ENCODE results near the gene TMEM37. TPM values are rescaled to one million over a fixed set of nuclear protein-coding genes. Genes with fewer than 3 reads are reported as not detected.

The TMEM37 gene
- total RNA-seq, 5 donors from 2014 or later (not counting 1 experiment from before 2014, with no cell fraction given) = 0.44 to 0.60 TPM; not detected in 3

DNA sequence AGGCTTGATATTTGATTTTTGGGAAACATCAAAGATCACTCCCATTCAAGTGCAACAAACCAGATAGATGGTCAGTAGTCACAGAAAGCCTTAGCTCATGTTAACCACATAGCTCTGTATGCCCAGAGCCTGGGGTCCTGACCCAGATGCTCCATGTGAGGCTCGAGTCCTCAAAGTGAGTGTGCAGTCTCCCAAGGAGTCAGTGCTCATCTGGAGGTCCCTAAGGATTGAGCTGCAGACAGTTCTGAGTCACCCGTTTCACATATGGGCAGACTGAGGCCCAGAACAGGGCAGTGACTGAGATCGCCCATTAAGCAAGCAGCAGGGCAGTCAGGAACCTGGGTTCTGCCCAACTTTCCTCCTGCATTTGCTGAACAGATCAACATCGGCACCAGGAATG, 9.2 kb downstream of the TMEM37 start:
- DNase-seq (no peak), ATAC-seq (replicated peaks in 1 of 4) (no peak)
- H3K27me3 ChIP-seq (replicated peaks in 1 of 2; ENCODE audit: control insufficient read depth in 2 of 2, extremely low read depth in 1 of 2, insufficient read depth in 2 of 2, low read length in 1 of 2) = peaks cover 0 to 38% of the 10 kb centered on the region in 2 experiments
- Mint-ChIP-seq H3K36me3 (no peaks in the 10 kb centered on the region), H3K4me1 (no peaks in the 10 kb centered on the region), H3K4me3 (no peak overlapping the region), H3K27me3 (peaks cover 7 to 21% of the 10 kb centered on the region in 2 donors), H3K9me3 (no peaks in the 10 kb centered on the region), H3K27ac (no peak overlapping the region)
- ChIA-PET CTCF (interaction anchor here in 1 of 2 donors (0.6 kb wide), 1 partner anchor 200 kb away, joined by 3 read pairs; no protein-coding TSS in a partner anchor), POLR2A (no interaction called here)
- H3K9me3 ChIP-seq = no peaks in the 10 kb centered on the region
- 78% methylated on average over 4 of the region's 4 CpGs for WGBS (ENCODE audit: insufficient coverage)
- H3K4me3 ChIP-seq (ENCODE audit: control insufficient read depth in 1 of 2, extremely low read depth in 1 of 2, low read length in 1 of 2) = no peak overlapping the region
- no peaks in the 10 kb centered on the region for H3K4me1 ChIP-seq (ENCODE audit: control insufficient read depth in 1 of 2, extremely low read depth in 1 of 2, insufficient read depth in 2 of 2, low read length in 2 of 2)
- H3K36me3 ChIP-seq (ENCODE audit: control insufficient read depth in 2 of 2, extremely low read depth in 1 of 2, insufficient read depth in 1 of 2, low read length in 1 of 2) = no peaks in the 10 kb centered on the region
- no peak overlapping the region for H3K27ac ChIP-seq (ENCODE audit: low read length)

DNA sequence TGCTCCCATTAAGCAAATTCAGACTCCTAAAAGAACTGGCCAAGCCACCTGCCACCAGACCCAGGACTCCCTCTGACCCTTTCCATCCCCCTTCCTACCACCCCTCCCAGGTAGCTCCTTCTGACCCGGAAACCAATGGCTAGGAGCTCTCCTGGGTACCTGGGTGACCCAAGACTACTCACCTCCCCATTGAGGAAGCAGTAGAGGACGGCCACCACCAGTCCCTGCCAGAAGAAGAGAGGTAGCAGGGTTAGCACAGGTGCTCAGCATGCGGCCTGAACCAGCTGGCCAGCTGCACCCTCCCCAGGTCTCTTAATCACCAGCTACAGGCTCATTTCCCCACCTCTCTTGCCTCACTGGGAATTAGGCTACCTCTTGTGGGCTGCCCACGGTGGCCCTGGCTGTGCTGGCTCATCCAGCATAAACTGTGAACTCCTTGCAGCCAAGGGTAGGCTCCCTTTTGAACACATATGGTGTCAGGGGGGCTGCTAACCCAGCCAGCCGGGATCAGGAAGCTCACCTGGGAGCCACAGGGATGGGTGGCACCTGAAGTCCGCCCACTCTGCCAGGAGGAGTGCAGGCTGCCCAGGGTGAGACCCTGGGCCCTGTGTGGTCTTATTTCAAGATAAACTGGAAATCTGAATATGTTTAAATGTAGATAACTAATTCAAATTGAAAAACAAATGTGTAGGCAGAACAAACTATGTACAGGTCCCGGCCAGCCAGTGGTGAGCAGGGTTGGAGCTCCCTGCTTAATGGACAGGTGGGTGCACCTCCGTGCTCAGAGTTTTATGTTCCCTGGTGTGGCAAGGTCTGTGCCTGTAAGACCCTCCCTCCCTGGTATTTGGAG, 9.9 kb downstream of the TMEM37 start:
- 81% methylated on average over 5 of the region's 8 CpGs for WGBS (ENCODE audit: insufficient coverage)
- CTCF ChIA-PET = no interaction called here
- Histone ChIP-seq H3K36me3 (ENCODE audit: control insufficient read depth in 2 of 2, extremely low read depth in 1 of 2, insufficient read depth in 1 of 2, low read length in 1 of 2) (no peaks in the 10 kb centered on the region), H3K4me1 (ENCODE audit: control insufficient read depth in 1 of 2, extremely low read depth in 1 of 2, insufficient read depth in 2 of 2, low read length in 2 of 2) (no peaks in the 10 kb centered on the region), H3K27me3 (replicated peaks in 1 of 2; ENCODE audit: control insufficient read depth in 2 of 2, extremely low read depth in 1 of 2, insufficient read depth in 2 of 2, low read length in 1 of 2) (peaks cover 0 to 40% of the 10 kb centered on the region in 2 experiments), H3K9me3 (no peaks in the 10 kb centered on the region), H3K27ac (ENCODE audit: low read length) (no peak overlapping the region), H3K4me3 (ENCODE audit: control insufficient read depth in 1 of 2, extremely low read depth in 1 of 2, low read length in 1 of 2) (no peak overlapping the region)
- Mint-ChIP-seq H3K9me3 (no peaks in the 10 kb centered on the region), H3K27ac (no peak overlapping the region), H3K4me1 (peaks cover 0 to 4% (median 0%) of the 10 kb centered on the region in 3 donors), H3K27me3 (peaks cover 6 to 19% of the 10 kb centered on the region in 2 donors), H3K4me3 (no peak overlapping the region), H3K36me3 (no peaks in the 10 kb centered on the region)
- DNase-seq (no peak), ATAC-seq (replicated peaks in 1 of 4) (no peak)
- POLR2A ChIA-PET = no interaction called here

DNA sequence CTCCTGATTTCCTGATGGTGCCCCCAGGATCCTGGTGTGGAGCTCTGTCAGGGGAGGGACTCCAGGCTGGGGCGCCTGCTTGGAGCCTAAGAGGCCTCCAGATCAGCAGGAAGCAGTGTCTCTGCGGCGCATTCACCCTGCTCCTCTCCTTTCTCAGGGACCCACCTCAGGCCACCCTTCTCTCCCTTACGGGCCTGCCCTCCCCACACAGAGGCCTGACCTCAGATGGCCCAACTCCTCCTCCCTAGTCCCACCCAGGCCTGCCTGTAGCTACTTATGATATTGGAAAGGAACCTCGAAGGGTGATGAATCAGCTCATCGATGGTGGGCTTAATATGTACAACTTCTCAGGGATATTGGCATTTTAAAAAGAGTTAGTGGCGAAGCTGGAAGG, 10.6 kb downstream of the TMEM37 start:
- H3K27me3 Mint-ChIP-seq = peaks cover 6 to 23% of the 10 kb centered on the region in 2 donors

DNA sequence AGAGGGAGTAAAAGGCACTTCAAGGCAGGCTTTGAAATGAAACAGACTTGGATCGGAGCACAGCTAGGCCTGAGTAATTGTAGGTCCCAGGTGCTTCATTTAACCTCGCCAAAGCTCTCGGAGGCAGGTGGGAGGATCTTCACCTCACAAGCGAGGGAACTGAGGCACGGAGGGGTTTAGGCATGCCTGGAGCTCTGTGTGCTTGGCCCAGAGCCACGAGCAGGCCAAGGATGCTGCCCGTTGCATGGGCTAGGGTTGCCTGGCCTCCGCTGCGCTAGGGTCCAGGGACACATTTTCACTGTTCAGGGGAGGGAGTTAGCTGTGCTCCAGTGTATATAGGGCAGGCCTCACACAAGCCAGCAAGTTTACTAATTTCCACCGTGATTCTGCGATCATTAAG, 11.2 kb downstream of the TMEM37 start:
- peaks cover 0 to 32% of the 10 kb centered on the region in 2 experiments for H3K27me3 ChIP-seq (replicated peaks in 1 of 2; ENCODE audit: control insufficient read depth in 2 of 2, extremely low read depth in 1 of 2, insufficient read depth in 2 of 2, low read length in 1 of 2)
- Mint-ChIP-seq H3K4me3 (no peak overlapping the region), H3K27me3 (peaks cover 6 to 28% of the 10 kb centered on the region in 2 donors), H3K36me3 (no peaks in the 10 kb centered on the region), H3K4me1 (peaks cover 0 to 5% (median 0%) of the 10 kb centered on the region in 3 donors), H3K27ac (no peak overlapping the region), H3K9me3 (no peaks in the 10 kb centered on the region)
- no peak overlapping the region for H3K4me3 ChIP-seq (ENCODE audit: control insufficient read depth in 1 of 2, extremely low read depth in 1 of 2, low read length in 1 of 2)
- no peak for ATAC-seq (replicated peaks in 1 of 4)
- no peaks in the 10 kb centered on the region for H3K9me3 ChIP-seq
- no peaks in the 10 kb centered on the region for H3K36me3 ChIP-seq (ENCODE audit: control insufficient read depth in 2 of 2, extremely low read depth in 1 of 2, insufficient read depth in 1 of 2, low read length in 1 of 2)
- H3K27ac ChIP-seq (ENCODE audit: low read length) = no peak overlapping the region
- no peak for DNase-seq
- CTCF ChIA-PET = no interaction called here
- H3K4me1 ChIP-seq (ENCODE audit: control insufficient read depth in 1 of 2, extremely low read depth in 1 of 2, insufficient read depth in 2 of 2, low read length in 2 of 2) = peaks cover 0 to 1% of the 10 kb centered on the region in 2 experiments
- 78% methylated on average over 6 of the region's 11 CpGs for WGBS (ENCODE audit: insufficient coverage)
- POLR2A ChIA-PET = no interaction called here

More for the DNA sequence above, 10.6 kb downstream of the TMEM37 start:
- Histone ChIP-seq H3K27ac (ENCODE audit: low read length) (no peak overlapping the region), H3K4me3 (ENCODE audit: control insufficient read depth in 1 of 2, extremely low read depth in 1 of 2, low read length in 1 of 2) (no peak overlapping the region), H3K36me3 (ENCODE audit: control insufficient read depth in 2 of 2, extremely low read depth in 1 of 2, insufficient read depth in 1 of 2, low read length in 1 of 2) (no peaks in the 10 kb centered on the region), H3K27me3 (replicated peaks in 1 of 2; ENCODE audit: control insufficient read depth in 2 of 2, extremely low read depth in 1 of 2, insufficient read depth in 2 of 2, low read length in 1 of 2) (peaks cover 0 to 38% of the 10 kb centered on the region in 2 experiments), H3K4me1 (ENCODE audit: control insufficient read depth in 1 of 2, extremely low read depth in 1 of 2, insufficient read depth in 2 of 2, low read length in 2 of 2) (no peaks in the 10 kb centered on the region), H3K9me3 (no peaks in the 10 kb centered on the region)
- CTCF ChIA-PET = no interaction called here
- no peak for DNase-seq
- H3K27ac Mint-ChIP-seq = no peak overlapping the region
- no peaks in the 10 kb centered on the region for H3K36me3 Mint-ChIP-seq
- 61% methylated on average over 3 of the region's 7 CpGs for whole genome bisulfite sequencing (ENCODE audit: insufficient coverage)
- H3K4me1 Mint-ChIP-seq = peaks cover 0 to 5% (median 0%) of the 10 kb centered on the region in 3 donors
- H3K9me3 Mint-ChIP-seq = no peaks in the 10 kb centered on the region
- H3K4me3 Mint-ChIP-seq = no peak overlapping the region
- no peak for ATAC-seq (replicated peaks in 1 of 4)
- POLR2A ChIA-PET = no interaction called here

DNA sequence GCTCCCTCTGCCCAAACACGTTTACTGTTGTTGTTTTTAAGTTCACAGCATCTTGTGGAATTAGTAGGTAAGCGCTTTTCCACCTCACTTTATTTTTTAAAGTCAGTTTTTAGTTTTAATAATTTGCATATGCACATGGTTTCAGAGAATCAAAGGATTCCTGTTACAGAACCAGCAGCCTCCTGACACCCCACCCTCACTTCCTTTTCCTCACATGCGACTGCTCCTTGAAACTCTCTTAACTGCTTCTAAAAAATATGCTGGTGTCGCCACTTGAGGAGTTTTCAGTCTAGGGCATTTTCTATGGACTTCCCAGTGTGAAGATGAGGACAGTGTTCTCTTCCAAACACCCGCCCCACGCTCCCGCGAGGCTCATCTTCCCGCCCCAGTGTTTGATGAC, 14.4 kb downstream of the TMEM37 start:
- no peak for DNase-seq
- Histone ChIP-seq H3K27me3 (replicated peaks in 1 of 2; ENCODE audit: control insufficient read depth in 2 of 2, extremely low read depth in 1 of 2, insufficient read depth in 2 of 2, low read length in 1 of 2) (peaks cover 0 to 18% of the 10 kb centered on the region in 2 experiments), H3K27ac (ENCODE audit: low read length) (no peak overlapping the region), H3K9me3 (no peaks in the 10 kb centered on the region), H3K4me1 (ENCODE audit: control insufficient read depth in 1 of 2, extremely low read depth in 1 of 2, insufficient read depth in 2 of 2, low read length in 2 of 2) (peaks cover 0 to 2% of the 10 kb centered on the region in 2 experiments), H3K36me3 (ENCODE audit: control insufficient read depth in 2 of 2, extremely low read depth in 1 of 2, insufficient read depth in 1 of 2, low read length in 1 of 2) (no peaks in the 10 kb centered on the region), H3K4me3 (ENCODE audit: control insufficient read depth in 1 of 2, extremely low read depth in 1 of 2, low read length in 1 of 2) (no peak overlapping the region)
- Mint-ChIP-seq H3K4me1 (peaks cover 0 to 5% (median 0%) of the 10 kb centered on the region in 3 donors), H3K27ac (no peak overlapping the region), H3K4me3 (no peak overlapping the region), H3K27me3 (peaks cover 13 to 32% of the 10 kb centered on the region in 2 donors), H3K36me3 (no peaks in the 10 kb centered on the region), H3K9me3 (no peaks in the 10 kb centered on the region)
- CTCF ChIA-PET = no interaction called here
- POLR2A ChIA-PET = no interaction called here
- ATAC-seq (replicated peaks in 1 of 4) = no peak
- no CpG with 5 or more reads among the region's 9 CpGs for WGBS (ENCODE audit: insufficient coverage)

DNA sequence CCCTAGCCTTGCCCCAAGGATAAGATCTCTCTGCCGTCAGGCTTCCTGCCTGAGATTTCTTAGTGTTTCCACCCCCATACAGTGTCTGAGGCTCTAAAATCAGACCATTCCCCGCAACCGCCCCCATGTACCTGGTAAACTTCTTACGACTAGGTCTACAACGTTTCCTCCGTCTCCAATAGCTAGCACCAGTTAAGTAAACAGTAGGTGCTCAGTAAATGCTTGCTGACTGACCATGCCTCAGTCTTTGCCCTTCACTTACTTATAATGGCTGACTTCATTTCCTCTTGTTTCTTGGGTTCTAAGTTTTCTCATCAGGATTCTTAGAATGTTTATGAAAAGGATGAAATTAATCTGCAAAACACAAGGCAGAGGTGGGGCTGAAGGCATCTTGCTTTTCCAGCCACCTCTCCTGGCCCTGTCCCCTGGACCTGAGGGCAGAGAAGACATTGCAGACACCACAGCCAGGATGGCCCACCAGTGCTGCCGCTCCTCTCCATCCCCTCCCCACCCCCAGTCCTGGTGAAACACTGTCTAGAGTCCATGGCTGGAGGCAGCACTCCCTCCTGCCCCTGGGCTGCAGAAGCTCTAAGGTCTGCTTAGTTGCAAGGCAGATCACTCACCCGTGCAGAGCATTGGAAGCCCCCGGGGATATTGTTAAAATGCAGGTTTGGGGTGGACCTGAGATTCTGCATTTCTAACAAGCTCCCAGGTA, 16.9 kb downstream of the TMEM37 start:
- Mint-ChIP-seq H3K27ac (no peak overlapping the region), H3K36me3 (no peaks in the 10 kb centered on the region), H3K4me1 (peaks cover 0 to 5% (median 0%) of the 10 kb centered on the region in 3 donors), H3K9me3 (no peaks in the 10 kb centered on the region), H3K4me3 (no peak overlapping the region), H3K27me3 (peaks cover 13 to 53% of the 10 kb centered on the region in 2 donors)
- WGBS (ENCODE audit: insufficient coverage) = 69% methylated on average over 6 of the region's 9 CpGs
- H3K27ac ChIP-seq (ENCODE audit: low read length) = no peak overlapping the region
- peaks cover 0 to 37% of the 10 kb centered on the region in 2 experiments for H3K27me3 ChIP-seq (replicated peaks in 1 of 2; ENCODE audit: control insufficient read depth in 2 of 2, extremely low read depth in 1 of 2, insufficient read depth in 2 of 2, low read length in 1 of 2)
- no peaks in the 10 kb centered on the region for H3K36me3 ChIP-seq (ENCODE audit: control insufficient read depth in 2 of 2, extremely low read depth in 1 of 2, insufficient read depth in 1 of 2, low read length in 1 of 2)
- ChIA-PET POLR2A (no interaction called here), CTCF (no interaction called here)
- no peak overlapping the region for H3K4me3 ChIP-seq (ENCODE audit: control insufficient read depth in 1 of 2, extremely low read depth in 1 of 2, low read length in 1 of 2)
- ATAC-seq (replicated peaks in 1 of 4) (no peak), DNase-seq (no peak)
- peaks cover 0 to 2% of the 10 kb centered on the region in 2 experiments for H3K4me1 ChIP-seq (ENCODE audit: control insufficient read depth in 1 of 2, extremely low read depth in 1 of 2, insufficient read depth in 2 of 2, low read length in 2 of 2)
- H3K9me3 ChIP-seq = no peaks in the 10 kb centered on the region

Measured in T-cell (primary cell).